Measurements from ENCODE around the gene PERP. TPM values are rescaled to one million over a fixed set of nuclear protein-coding genes. Genes with fewer than 3 reads are reported as not detected.

Gene PERP
- total RNA-seq, 2 donors from 2014 or later = 85.4 to 120 TPM

- no peaks in the 10 kb centered on the region for H3K4me1 ChIP-seq (ENCODE audit: control insufficient read depth, insufficient read depth, low read length)
- peaks cover 2% of the 10 kb centered on the region for H3K27me3 Mint-ChIP-seq (ENCODE audit: insufficient read depth)
- H3K36me3 Mint-ChIP-seq (ENCODE audit: low read depth) = no peaks in the 10 kb centered on the region
- H3K27ac ChIP-seq (ENCODE audit: low read depth, low read length) = no peak overlapping the region
- 91 to 100% methylated on average over 2 to 3 of the region's 3 CpGs for WGBS, 2 experiments (ENCODE audit: insufficient coverage in 1 of 2, insufficient read length in 1 of 2)
- H3K27ac Mint-ChIP-seq = no peak overlapping the region
- no peaks in the 10 kb centered on the region for H3K4me1 Mint-ChIP-seq
- DNase-seq = no peak
- no peaks in the 10 kb centered on the region for H3K36me3 ChIP-seq (ENCODE audit: control insufficient read depth, insufficient read depth, low read length)
- H3K9me3 ChIP-seq (ENCODE audit: control insufficient read depth, low read length) = no peaks in the 10 kb centered on the region
- no peak overlapping the region for H3K4me3 Mint-ChIP-seq
- H3K4me3 ChIP-seq (ENCODE audit: low read length) = no peak overlapping the region
- no peak for TF ChIP-seq CTCF (conservative IDR thresholded peaks at IDR 0.05)
- no peak overlapping the region for H3K9ac ChIP-seq (ENCODE audit: extremely low read depth, low read length, poor library complexity, severe bottlenecking)
- no peaks in the 10 kb centered on the region for H3K27me3 ChIP-seq (ENCODE audit: control insufficient read depth, insufficient read depth, low read length, poor library complexity, severe bottlenecking)
- no peaks in the 10 kb centered on the region for H3K9me3 Mint-ChIP-seq
Measured at GRCh38 chr6:138145402-138145801, 38.2 kb upstream of the PERP start.

- Mint-ChIP-seq H3K27me3 (ENCODE audit: insufficient read depth) (peaks cover 2% of the 10 kb centered on the region), H3K4me1 (no peaks in the 10 kb centered on the region), H3K9me3 (no peaks in the 10 kb centered on the region), H3K36me3 (ENCODE audit: low read depth) (no peaks in the 10 kb centered on the region), H3K27ac (no peak overlapping the region), H3K4me3 (no peak overlapping the region)
- no peak for DNase-seq
- no peak for TF ChIP-seq CTCF (conservative IDR thresholded peaks at IDR 0.05)
- WGBS, 2 experiments (ENCODE audit: insufficient coverage in 1 of 2, insufficient read length in 1 of 2) = 97 to 98% methylated on average over 4 of the region's 4 CpGs
- Histone ChIP-seq H3K27me3 (ENCODE audit: control insufficient read depth, insufficient read depth, low read length, poor library complexity, severe bottlenecking) (no peaks in the 10 kb centered on the region), H3K4me1 (ENCODE audit: control insufficient read depth, insufficient read depth, low read length) (no peaks in the 10 kb centered on the region), H3K9ac (ENCODE audit: extremely low read depth, low read length, poor library complexity, severe bottlenecking) (no peak overlapping the region), H3K4me3 (ENCODE audit: low read length) (no peak overlapping the region), H3K36me3 (ENCODE audit: control insufficient read depth, insufficient read depth, low read length) (no peaks in the 10 kb centered on the region), H3K27ac (ENCODE audit: low read depth, low read length) (no peak overlapping the region), H3K9me3 (ENCODE audit: control insufficient read depth, low read length) (no peaks in the 10 kb centered on the region)
Measured at GRCh38 chr6:138142806-138143205, 35.6 kb upstream of the PERP start.

GRCh38 chr6:138129190-138129589 is 22.0 kb upstream of the PERP start:
- Histone ChIP-seq H3K4me3 (ENCODE audit: low read length) (no peak overlapping the region), H3K9ac (ENCODE audit: extremely low read depth, low read length, poor library complexity, severe bottlenecking) (no peak overlapping the region), H3K36me3 (ENCODE audit: control insufficient read depth, insufficient read depth, low read length) (no peaks in the 10 kb centered on the region), H3K27me3 (ENCODE audit: control insufficient read depth, insufficient read depth, low read length, poor library complexity, severe bottlenecking) (no peaks in the 10 kb centered on the region), H3K4me1 (ENCODE audit: control insufficient read depth, insufficient read depth, low read length) (no peaks in the 10 kb centered on the region), H3K9me3 (ENCODE audit: control insufficient read depth, low read length) (peaks cover 4% of the 10 kb centered on the region), H3K27ac (ENCODE audit: low read depth, low read length) (no peak overlapping the region)
- peak; percentile 59 for TF ChIP-seq CTCF (conservative IDR thresholded peaks at IDR 0.05)
- no peaks in the 10 kb centered on the region for H3K4me1 Mint-ChIP-seq
- H3K27me3 Mint-ChIP-seq (ENCODE audit: insufficient read depth) = no peaks in the 10 kb centered on the region
- H3K4me3 Mint-ChIP-seq = no peak overlapping the region
- H3K36me3 Mint-ChIP-seq (ENCODE audit: low read depth) = no peaks in the 10 kb centered on the region
- no peak overlapping the region for H3K27ac Mint-ChIP-seq
- DNase-seq = peak; percentile 74
- H3K9me3 Mint-ChIP-seq = peaks cover 9% of the 10 kb centered on the region
- 90 to 92% methylated on average over 8 of the region's 8 CpGs for WGBS, 2 experiments (ENCODE audit: insufficient coverage in 1 of 2, insufficient read length in 1 of 2)

All from endodermal cell (in vitro differentiated cells).